DMS53 (cell line): ENCODE measurements around the gene RTL10.
"Not testable (repeated sequence)": the region's sequence is repeated elsewhere in the genome, so short reads cannot be mapped to it uniquely, and the experiment has no call there.

ENCODE experiments used
- DNase-seq: peaks from one replicate; lab custom pipeline; 2025; lab: John Stamatoyannopoulos, UW

Gene RTL10

DNA sequence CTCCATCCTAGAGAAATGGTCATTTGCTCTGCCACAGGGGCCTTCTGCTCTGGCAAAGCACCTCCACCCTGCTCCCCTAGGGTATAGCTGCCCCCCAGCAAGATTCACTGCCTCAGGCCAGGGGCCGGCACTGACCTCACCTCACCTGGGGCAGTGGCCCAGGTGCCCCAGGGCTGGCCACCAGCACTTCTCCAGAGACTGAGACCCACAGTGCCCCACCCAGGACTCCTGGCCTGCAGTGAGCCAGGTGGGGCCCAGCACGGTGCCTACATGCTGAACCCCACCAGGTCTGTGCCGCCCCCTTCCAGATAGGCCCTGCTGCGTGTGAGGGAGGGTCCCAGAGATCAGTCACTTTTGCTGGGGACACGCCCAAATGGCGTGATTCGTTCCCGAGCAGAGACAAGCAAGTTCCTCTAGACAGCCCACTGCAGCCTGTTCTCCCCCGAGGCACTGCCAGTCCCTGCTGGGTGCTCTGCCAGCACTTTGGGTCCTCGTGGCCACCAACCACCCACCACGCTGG is 10.8 kb downstream of the RTL10 start:
- DNase-seq: no peak

GRCh38 chr22:19843107-19843856 is 11.4 kb downstream of the RTL10 start:
- no peak for DNase-seq

DNA sequence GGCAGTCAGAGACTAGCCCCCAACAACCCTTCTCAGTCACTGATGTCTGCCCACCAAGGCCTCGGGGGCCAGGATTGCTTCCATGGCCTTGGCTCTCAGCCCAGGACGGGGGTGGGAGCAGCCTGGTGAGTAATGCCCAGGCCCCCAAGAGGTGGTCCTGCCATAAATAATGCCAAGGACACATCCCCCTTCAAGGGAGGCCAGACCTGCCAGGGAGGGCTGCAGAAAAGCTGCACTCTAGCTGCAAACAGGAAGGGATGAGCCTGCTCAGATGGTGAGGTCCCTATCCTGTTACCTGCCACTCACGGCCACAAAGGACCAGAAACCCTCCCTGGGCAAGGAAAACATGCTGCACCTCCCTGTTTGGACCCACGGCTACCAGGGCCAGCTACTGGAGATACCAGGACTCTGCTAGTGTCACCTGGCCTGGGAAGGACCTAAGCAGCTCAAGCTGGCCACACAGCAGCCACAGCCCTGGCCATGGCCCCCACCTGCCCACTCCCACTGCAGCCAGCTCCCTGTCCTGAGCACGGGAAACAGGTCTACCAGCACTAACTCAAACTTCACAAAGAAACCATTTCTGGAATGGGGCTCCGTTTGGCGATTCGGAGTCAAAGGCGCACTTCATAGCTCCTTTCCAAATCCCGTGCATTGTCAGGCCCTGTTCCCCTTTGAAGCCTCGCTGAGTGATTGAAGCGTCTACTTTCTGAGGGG is 12.1 kb downstream of the RTL10 start:
- no peak for DNase-seq

DNA sequence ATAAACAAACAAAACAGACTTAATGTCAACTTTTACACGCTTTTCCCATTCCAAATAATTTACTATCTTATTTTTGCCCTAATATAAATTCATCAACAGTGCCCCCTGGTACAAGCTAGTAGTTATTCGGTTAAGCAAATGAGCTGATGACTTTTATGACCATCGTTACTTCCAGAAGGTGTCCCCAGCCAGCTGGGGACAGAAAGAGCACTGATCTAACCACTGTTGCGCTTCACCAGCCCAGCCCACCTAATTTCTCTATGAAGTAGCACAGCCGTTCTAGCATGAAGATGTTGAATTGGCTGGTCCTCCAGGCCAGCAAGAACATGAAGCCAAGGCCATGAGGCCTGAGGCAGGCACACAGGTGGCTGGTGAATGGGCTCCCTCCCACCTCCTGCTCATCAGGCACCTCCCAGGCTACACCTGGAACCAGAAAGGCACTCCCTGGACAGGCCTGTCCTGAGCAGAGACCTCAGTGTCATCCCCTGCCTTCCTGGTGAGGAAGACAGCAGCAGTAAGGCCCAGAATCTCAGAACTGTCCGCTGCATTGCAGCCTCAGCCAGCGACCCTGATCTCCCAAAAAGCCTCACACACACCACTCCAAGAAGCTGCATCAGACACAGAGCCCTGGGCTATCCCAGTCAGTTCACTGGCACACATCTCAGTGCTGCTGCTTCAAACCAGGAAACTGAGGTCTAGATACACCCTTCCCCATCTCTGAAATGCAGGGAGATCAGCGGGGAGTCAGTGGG is 12.9 kb downstream of the RTL10 start:
- no peak for DNase-seq

DNA sequence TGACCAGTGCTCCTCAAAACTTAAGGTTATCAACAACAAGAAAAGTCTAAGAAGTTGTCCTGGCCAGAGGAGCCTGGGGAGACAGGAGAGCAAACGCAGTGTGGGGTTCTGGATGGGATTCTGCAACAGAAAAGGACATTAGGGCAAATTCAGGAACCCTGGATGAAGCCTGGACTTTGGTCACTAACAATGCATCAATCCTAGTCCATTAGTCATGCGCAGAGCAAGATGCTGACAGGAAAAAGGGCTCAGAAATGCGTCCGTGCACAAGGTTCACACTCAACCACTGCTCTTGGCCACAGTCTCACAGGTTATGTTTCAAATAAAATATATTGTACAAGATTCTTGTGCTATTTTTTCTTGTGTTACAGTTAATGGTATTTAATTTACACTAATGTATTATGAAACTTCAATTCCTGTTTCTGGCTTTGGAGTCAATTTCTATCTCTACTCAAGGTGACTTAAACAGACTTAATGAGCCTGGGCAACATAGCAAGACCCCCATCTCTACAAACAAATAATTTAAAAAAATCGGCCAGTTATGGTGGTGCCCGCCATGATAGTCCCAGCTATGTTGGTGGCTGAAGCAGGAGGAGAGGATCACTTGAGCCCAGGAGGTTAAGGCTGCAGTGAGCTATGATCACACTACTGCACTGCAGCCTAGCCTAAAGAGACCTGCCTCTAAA is 13.6 kb downstream of the RTL10 start:
- no peak for DNase-seq

DNA sequence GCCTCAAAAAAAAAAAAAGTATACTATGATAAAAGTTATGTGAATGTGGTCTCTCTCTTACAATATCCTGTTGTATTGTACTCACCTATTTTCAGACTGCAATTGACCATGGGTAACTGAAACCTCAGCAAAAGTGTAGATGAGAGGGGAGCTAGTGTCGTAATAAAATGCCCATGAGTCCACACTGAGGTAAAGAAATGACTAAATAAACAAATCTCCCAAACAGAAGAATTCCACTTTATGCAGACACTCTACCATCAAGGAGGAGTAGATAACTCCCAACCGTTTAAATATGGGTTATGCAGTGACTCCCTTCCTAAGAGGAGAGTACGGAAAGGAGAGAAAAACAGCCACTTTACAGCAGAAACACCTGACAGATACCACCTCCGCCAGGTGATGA is 14.6 kb downstream of the RTL10 start:
- no peak for DNase-seq

- no peak for DNase-seq
These were observed 16.8 kb downstream of the RTL10 start for GRCh38 chr22:19837915-19838314.

GRCh38 chr22:19836512-19836911 is 18.2 kb downstream of the RTL10 start:
- DNase-seq: no peak

- DNase-seq: no peak
These were observed 20.1 kb downstream of the RTL10 start for GRCh38 chr22:19834599-19834998.

GRCh38 chr22:19833327-19833726 is 21.3 kb downstream of the RTL10 start:
- not testable (repeated sequence) for DNase-seq

DNA sequence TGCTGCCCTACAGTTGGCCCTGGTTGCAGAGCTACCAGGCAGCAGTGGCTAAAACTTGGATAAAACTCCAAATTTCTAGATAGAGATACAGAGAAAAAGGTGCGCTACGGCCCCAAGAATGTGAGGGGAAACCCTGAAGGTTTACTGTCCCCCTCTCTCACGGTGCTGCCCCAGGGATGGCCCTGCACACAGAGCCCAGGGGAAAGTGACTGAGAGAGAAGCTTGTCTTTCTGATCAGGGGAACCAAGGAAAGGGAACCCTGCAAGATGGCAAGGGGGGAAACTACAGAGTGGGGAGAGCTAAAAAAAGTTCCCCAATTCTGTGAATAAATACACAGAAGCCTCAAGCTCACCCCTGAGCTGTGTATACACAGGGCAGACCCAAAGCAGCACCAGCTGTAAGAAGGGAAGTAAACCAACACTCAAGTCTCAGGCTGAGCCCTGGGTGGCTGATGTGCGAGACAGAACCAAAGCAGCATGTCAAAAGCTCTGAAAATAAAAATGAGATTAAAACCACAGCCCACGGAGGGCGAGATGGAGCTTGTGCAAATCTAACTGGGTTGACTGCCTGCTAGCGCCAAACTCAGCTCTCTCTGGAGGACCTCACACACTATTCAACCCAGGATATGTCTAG is 22.1 kb downstream of the RTL10 start:
- DNase-seq: no peak

DNA sequence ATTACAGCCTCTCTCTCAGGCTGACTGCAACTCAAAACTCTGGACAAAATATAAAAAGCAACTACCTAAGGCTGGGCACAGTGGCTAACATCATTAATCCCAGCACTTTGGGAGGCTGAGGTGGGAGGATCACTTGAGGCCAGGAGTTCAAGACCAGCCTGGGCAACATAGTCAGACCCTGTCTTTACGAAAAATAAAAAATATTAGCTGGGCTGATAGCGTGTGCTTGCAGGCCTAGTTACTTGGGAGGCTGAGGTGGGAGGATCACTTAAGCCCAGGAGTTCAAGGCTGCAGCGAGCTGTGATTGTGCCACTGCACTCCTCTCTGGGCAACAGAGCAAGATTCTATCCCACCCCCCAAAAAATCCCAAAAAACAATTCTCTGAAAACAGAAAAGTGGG is 22.7 kb downstream of the RTL10 start:
- not testable (repeated sequence) for DNase-seq

- DNase-seq: no peak
These were observed 23.7 kb downstream of the RTL10 start for GRCh38 chr22:19831016-19831415.

- DNase-seq: no peak
These were observed 26.7 kb downstream of the RTL10 start for GRCh38 chr22:19828035-19828401.

- DNase-seq: no peak
These were observed 27.2 kb downstream of the RTL10 start for GRCh38 chr22:19827341-19828034.

DNA sequence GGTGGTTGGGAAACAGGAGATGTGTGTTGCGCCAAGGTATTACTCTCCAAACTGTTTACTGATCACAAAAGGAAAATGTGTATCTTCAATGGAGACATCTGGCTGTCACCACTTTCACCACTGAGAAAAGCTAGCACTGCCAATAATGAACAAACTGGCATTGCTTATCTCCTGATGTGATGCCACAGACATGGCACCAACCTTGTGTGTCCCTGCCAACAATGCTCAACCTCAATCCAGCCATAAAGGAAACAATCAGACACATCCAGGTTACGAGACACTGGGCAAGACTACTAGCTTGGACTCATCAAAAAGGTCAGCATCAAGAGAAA is 28.1 kb downstream of the RTL10 start:
- no peak for DNase-seq

DNA sequence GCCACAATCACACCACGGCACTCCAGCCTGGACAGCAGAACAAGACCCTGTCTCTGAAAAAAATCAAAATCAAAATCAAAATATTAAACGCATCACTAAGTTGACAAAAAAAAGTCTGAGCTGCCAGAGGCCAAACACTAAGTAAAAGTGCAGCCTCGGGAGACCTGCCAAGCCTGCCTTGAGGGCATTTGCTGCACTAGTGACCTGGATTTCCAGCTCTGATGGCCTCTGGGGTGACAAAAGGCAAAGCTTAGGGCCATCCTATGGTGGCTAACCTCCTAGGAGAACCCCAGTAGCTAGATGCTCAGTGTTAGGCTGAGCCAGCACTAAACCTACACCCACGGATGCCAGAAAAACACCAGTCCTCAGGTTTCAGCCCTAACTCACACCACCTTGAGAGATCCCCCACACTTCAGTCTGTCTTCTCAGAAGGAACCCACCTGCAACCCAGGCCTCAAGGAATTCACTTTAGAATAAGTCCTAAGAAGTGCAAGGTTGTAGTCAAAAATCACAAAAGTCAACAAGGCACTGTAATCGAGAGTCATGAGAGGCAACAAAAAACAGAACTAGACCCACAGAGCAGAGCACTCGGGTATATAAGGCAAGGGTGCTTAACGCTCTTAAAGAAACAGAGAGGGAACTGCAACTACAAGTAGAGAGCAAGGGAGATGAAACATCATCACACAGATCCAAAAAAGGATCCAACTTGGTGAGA is 28.6 kb downstream of the RTL10 start:
- DNase-seq: no peak

GRCh38 chr22:19824926-19825339 is 29.7 kb downstream of the RTL10 start:
- no peak for DNase-seq

DNA sequence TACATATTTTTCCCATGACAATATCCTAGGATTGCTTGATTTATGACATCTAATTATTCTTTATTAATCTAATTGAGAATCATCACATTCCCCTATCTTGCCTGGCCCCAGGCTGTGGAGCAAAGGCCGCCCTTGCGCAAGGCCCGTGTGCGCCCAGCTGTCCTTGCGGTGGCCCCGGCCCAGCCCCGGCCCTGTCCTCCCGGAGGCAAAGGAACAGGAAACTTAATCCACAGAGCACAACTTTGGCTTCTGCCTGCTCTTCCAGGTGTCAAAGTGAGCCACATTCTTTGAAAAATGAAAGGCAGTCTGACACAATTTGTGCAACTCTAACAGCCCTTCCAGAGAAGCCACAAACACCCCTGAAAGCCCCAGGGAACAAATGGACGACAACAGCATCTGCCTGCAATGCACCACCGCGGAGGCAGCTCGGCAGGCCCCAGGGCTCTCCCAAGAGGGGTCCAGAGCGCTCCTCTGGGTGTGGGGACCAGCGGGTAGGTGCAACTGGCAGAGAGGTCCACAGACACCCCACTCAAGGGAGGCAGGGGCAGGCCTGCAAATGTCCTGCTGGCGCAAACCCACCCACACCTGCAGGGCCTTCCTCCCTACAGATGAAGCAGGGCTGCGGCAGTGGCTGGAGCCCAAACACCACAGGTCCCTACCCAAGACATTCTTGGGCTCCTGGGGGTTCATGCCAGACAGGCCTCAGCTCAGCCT is 30.3 kb downstream of the RTL10 start:
- no peak for DNase-seq

DNA sequence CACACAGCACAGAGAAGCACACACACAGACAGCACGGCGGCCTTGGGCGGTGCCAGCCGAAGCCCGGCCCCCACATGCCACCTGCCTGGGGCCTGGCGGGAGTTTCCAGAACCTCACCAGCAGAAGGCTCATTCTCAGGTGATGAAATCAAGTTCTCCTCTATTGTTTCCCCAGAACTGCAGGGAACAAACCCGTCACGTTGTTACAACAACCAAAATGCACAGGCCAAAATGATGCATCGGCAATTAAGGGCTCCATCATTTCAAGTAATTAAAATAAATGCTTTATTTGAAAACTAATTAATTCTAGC is 30.8 kb downstream of the RTL10 start:
- DNase-seq: no peak
